H1 (cell line): ENCODE measurements around the gene MGMT.

Experiments
- ATF2 ChIP-seq: IDR thresholded peaks from 2 replicates; pipeline ENCODE4 v1.6.1; 2012; ENCODE audit warnings: low read length, inconsistent platforms
- ATF3 ChIP-seq: IDR thresholded peaks from 2 replicates; pipeline ENCODE4 v1.6.1; 2011; ENCODE audit warnings: low read depth, mild to moderate bottlenecking, low read length; ENCODE audit not compliant: insufficient read depth
- CHD1 ChIP-seq: IDR thresholded peaks from 2 replicates; pipeline ENCODE4 v1.6.1; 2012; ENCODE audit warnings: low read depth, low read length, improper control_type of control experiment
- CTCF ChIP-seq, 3 experiments: IDR thresholded peaks; 1 replicate in 2 of 3; 2 replicates in 1 of 3; pipeline versions ENCODE4 v1.5.1 to v1.6.1; 2011; ENCODE audit warnings: low read length in 3 of 3, mild to moderate bottlenecking in 3 of 3, inconsistent platforms in 2 of 3, low read depth in 1 of 3, moderate library complexity in 1 of 3; ENCODE audit not compliant: insufficient read depth in 1 of 3; ENCODE audit errors: control extremely low read depth in 1 of 3
- EP300 ChIP-seq, 2 experiments: IDR thresholded peaks; 1 replicate in 1 of 2; 2 replicates in 1 of 2; pipeline ENCODE4 v1.6.1; 2011 to 2012; ENCODE audit warnings: low read depth in 2 of 2, low read length in 2 of 2, mild to moderate bottlenecking in 2 of 2, borderline replicate concordance in 1 of 2, inconsistent platforms in 1 of 2, moderate library complexity in 1 of 2
- EZH2 ChIP-seq: fragments of 200-600 bp; sonication (generic); IDR thresholded peaks from 2 replicates; pipeline ENCODE4 v1.7.1; 2012; ENCODE audit warnings: low read depth, mild to moderate bottlenecking, moderate library complexity, low read length, inconsistent platforms; ENCODE audit not compliant: severe bottlenecking
- MAFK ChIP-seq: IDR thresholded peaks from 2 replicates; pipeline ENCODE4 v1.6.1; 2012; ENCODE audit warnings: low read depth, mild to moderate bottlenecking, improper control_type of control experiment, low read length
- MAX ChIP-seq: IDR thresholded peaks from 2 replicates; pipeline ENCODE4 v1.6.1; 2012; ENCODE audit warnings: inconsistent platforms
- POLR2A ChIP-seq, 2 experiments: IDR thresholded peaks; 1 replicate in 1 of 2; 2 replicates in 1 of 2; pipeline ENCODE4 v1.6.1; 2011; ENCODE audit warnings: low read depth in 2 of 2, low read length in 2 of 2, mild to moderate bottlenecking in 2 of 2; ENCODE audit errors: control extremely low read depth in 1 of 2
- RAD21 ChIP-seq, 2 experiments: IDR thresholded peaks in 1 of 2; conservative IDR thresholded peaks in 1 of 2; 2 replicates each; pipeline ENCODE4 v1.6.1; 2011; ENCODE audit warnings: low read depth in 2 of 2, low read length in 2 of 2, improper control_type of control experiment in 1 of 2, inconsistent platforms in 1 of 2, mild to moderate bottlenecking in 1 of 2, moderate library complexity in 1 of 2
- RNF2 ChIP-seq: fragments of 200-900, 300-1000 bp; sonication (generic); IDR thresholded peaks from 2 replicates; pipeline ENCODE4 v1.7.1; 2016; ENCODE audit warnings: borderline replicate concordance, low read depth, mild to moderate bottlenecking, antibody characterized with exemption, low read length; ENCODE audit not compliant: poor library complexity, severe bottlenecking; ENCODE audit errors: missing control alignments
- TAF1 ChIP-seq: IDR thresholded peaks from 2 replicates; pipeline ENCODE4 v1.6.1; 2011; ENCODE audit warnings: mild to moderate bottlenecking, low read depth, low read length
- ZNF274 ChIP-seq: IDR thresholded peaks from 2 replicates; pipeline ENCODE4 v1.7.0; 2012; ENCODE audit warnings: low read length, borderline replicate concordance; ENCODE audit errors: extremely low read depth

GRCh38 chr10:129448539-129448938, 18.5 kb upstream of the MGMT start:
- TF ChIP-seq ATF2 (no peak), EZH2 (no peak), CHD1 (no peak), CTCF (IDR thresholded peaks at IDR 0.05; ENCODE audit: control extremely low read depth in 1 of 3, insufficient read depth in 1 of 3, low read depth in 1 of 3, low read length in 3 of 3) (no peak), POLR2A (IDR thresholded peaks at IDR 0.05; ENCODE audit: control extremely low read depth in 1 of 2, low read depth in 2 of 2, low read length in 2 of 2) (no peak), MAFK (no peak), MAX (no peak), TAF1 (no peak), ATF3 (no peak), EP300 (IDR thresholded peaks at IDR 0.05; ENCODE audit: borderline replicate concordance in 1 of 2, low read depth in 2 of 2, low read length in 2 of 2) (no peak), RNF2 (no peak), RAD21 (IDR thresholded peaks at IDR 0.05 in 1 of 2, conservative IDR thresholded peaks at IDR 0.05 in 1 of 2; ENCODE audit: low read depth in 2 of 2, low read length in 2 of 2) (no peak), ZNF274 (no peak)
